A549 (cell line): ENCODE results near the gene MUC12. TPM values are rescaled to one million over a fixed set of nuclear protein-coding genes. Genes with fewer than 3 reads are reported as not detected.

Experiments
- ATAC-seq, 2 experiments: fragments of 200-7000 bp in 1 of 2; fragments of >200 bp in 1 of 2; cut with Nextera tagmentation in 1 of 2; cut with Tn5 transposase in 1 of 2; 3 replicates each; pipeline versions ENCODE4 v1.8.0 to v1.9.1; 2018 to 2020; ENCODE audit warnings: mild to moderate bottlenecking in 1 of 2, moderate library complexity in 1 of 2
- CTCF ChIA-PET: fragments of 300-600 bp; sonication (Branson Sonifier 250); formaldehyde crosslinking; extraction: SDS; loops from one replicate; lab custom pipeline; 2021; ENCODE audit warnings: antibody characterized with exemption, inconsistent platforms; lab: Yijun Ruan, JAX
- POLR2A ChIA-PET: fragments of 350-600 bp; formaldehyde crosslinking; extraction: SDS; loops from one replicate; lab custom pipeline; 2021; ENCODE audit warnings: antibody characterized with exemption, inconsistent platforms; lab: Yijun Ruan, JAX
- DNase-seq, 2 experiments: peaks; one replicate each; pipeline versions ENCODE4 v3.0.0 to v3.0.0-alpha.2; 2011 to 2016; ENCODE audit warnings: low read depth in 1 of 2, low spot score in 1 of 2
- FAIRE-seq: peaks from 2 replicates; lab custom pipeline; 2011; peaks lifted over from hg19 to GRCh38; lab: Jason Lieb, UNC
- H3K27ac ChIP-seq, 2 experiments: fragments of >200 bp; sonication (Bioruptor Twin); formaldehyde crosslinking; 3 replicates each; pipeline ENCODE4 v1.5.1; 2016 to 2017
- H3K4me1 ChIP-seq: fragments of >200 bp; sonication (Bioruptor Twin); formaldehyde crosslinking; 3 replicates; pipeline ENCODE4 v1.6.1; 2016
- H3K4me2 ChIP-seq: fragments of >200 bp; sonication (Bioruptor Twin); formaldehyde crosslinking; 3 replicates; pipeline ENCODE4 v1.6.1; 2016
- H3K4me3 ChIP-seq: fragments of >200 bp; sonication (Bioruptor Twin); formaldehyde crosslinking; 3 replicates; pipeline ENCODE4 v1.5.1; 2016
- H3K9me3 ChIP-seq: fragments of >200 bp; sonication (Bioruptor Twin); formaldehyde crosslinking; 3 replicates; pipeline ENCODE4 v1.6.1; 2016
- ATOH8 ChIP-seq: fragments of 250-450 bp; sonication (Bioruptor Pico); IDR thresholded peaks from 2 replicates; pipeline ENCODE4 v1.5.0; 2020; ENCODE audit warnings: low read depth, mild to moderate bottlenecking, moderate library complexity
- CHD4 ChIP-seq: fragments of 200-600 bp; sonication (generic); IDR thresholded peaks from 2 replicates; pipeline ENCODE4 v1.6.1; 2016; ENCODE audit warnings: antibody characterized with exemption, mild to moderate bottlenecking, borderline replicate concordance
- EHMT2 ChIP-seq: fragments of 200-600 bp; sonication (generic); IDR thresholded peaks from 2 replicates; pipeline ENCODE4 v1.6.1; 2016; ENCODE audit warnings: antibody characterized with exemption, low read depth, mild to moderate bottlenecking, moderate library complexity
- EP300 ChIP-seq, 2 experiments: fragments of >200 bp; sonication (Bioruptor Twin); formaldehyde crosslinking; IDR thresholded peaks; 2 replicates in 1 of 2; 3 replicates in 1 of 2; pipeline ENCODE4 v1.6.1; 2016 to 2017
- ESRRA ChIP-seq: fragments of 150-350 bp; IDR thresholded peaks from 2 replicates; pipeline ENCODE4 v1.6.1; 2014; ENCODE audit warnings: mild to moderate bottlenecking, low read length, borderline replicate concordance
- FOSB ChIP-seq: fragments of 250-450 bp; sonication (Bioruptor Pico); IDR thresholded peaks from 2 replicates; pipeline ENCODE4 v1.5.0; 2020; ENCODE audit warnings: mild to moderate bottlenecking, moderate library complexity
- FOXS1 ChIP-seq: fragments of 250-450 bp; sonication (Bioruptor Pico); IDR thresholded peaks from 2 replicates; pipeline ENCODE4 v1.5.0; 2020; ENCODE audit warnings: mild to moderate bottlenecking, moderate library complexity
- GATA3 ChIP-seq: IDR thresholded peaks from 2 replicates; pipeline ENCODE4 v1.6.1; 2012; ENCODE audit warnings: borderline replicate concordance
- HEYL ChIP-seq: fragments of 250-450 bp; sonication (Bioruptor Pico); IDR thresholded peaks from 2 replicates; pipeline ENCODE4 v1.8.0; 2021; ENCODE audit warnings: mild to moderate bottlenecking, moderate library complexity
- NPAS2 ChIP-seq: fragments of 250-450 bp; sonication (Bioruptor Pico); IDR thresholded peaks from 2 replicates; pipeline ENCODE4 v1.8.0; 2022; ENCODE audit warnings: mild to moderate bottlenecking, moderate library complexity, borderline replicate concordance
- NR3C1 ChIP-seq: fragments of >200 bp; sonication (Bioruptor Twin); formaldehyde crosslinking; IDR thresholded peaks from 3 replicates; pipeline ENCODE4 v1.6.1; 2017
- RAD21 ChIP-seq, 2 experiments: fragments of >200 bp in 1 of 2; sonication (Bioruptor Twin) in 1 of 2; formaldehyde crosslinking in 1 of 2; IDR thresholded peaks in 1 of 2; conservative IDR thresholded peaks in 1 of 2; 2 replicates in 1 of 2; 3 replicates in 1 of 2; pipeline ENCODE4 v1.6.1; 2012 to 2018; ENCODE audit warnings: inconsistent platforms in 1 of 2
- RNF2 ChIP-seq: fragments of 200-600 bp; sonication (generic); IDR thresholded peaks from 2 replicates; pipeline ENCODE4 v1.6.1; 2016; ENCODE audit warnings: low read depth, mild to moderate bottlenecking, antibody characterized with exemption, moderate library complexity, borderline replicate concordance
- ZC3H11A ChIP-seq: fragments of 450-650 bp; IDR thresholded peaks from 2 replicates; pipeline ENCODE4 v1.6.1; 2014; ENCODE audit warnings: antibody characterized with exemption, mild to moderate bottlenecking
- ZFP36 ChIP-seq: fragments of 450-650 bp; IDR thresholded peaks from 2 replicates; pipeline ENCODE4 v1.6.1; 2014; ENCODE audit warnings: borderline replicate concordance; ENCODE audit not compliant: partially characterized antibody
- WGBS: methylation state at CpG from one replicate; pipeline ENCODE4 v1.1.6; 2017; ENCODE audit errors: missing lambda C conversion rate; 5-methylcytosine and 5-hydroxymethylcytosine counted together
- polyA plus RNA-seq, 4 experiments: library from polyadenylated mRNA; depleted of rRNA in 3 of 4; stranded (reverse); fragments of >200 nt; fragmentation: RNase III in 1 of 4; extraction: RNeasy Plus Mini Kit Qiagen cat#74134 plus additional on column Dnase treatment in 1 of 4; gene quantifications; 2 replicates in 3 of 4; 3 replicates in 1 of 4; pipeline ENCODE4 v1.2.3, GENCODE V29; 2011 to 2017
- TF ChIP-seq, protein P1 (sequence below): fragments of 200-600 bp; sonication (generic); IDR thresholded peaks from 2 replicates; pipeline ENCODE4 v1.6.1; 2016; ENCODE audit warnings: antibody characterized with exemption, mild to moderate bottlenecking, moderate library complexity
- TF ChIP-seq, protein P2 (sequence below): IDR thresholded peaks from 2 replicates; pipeline ENCODE4 v1.6.1; 2012
- TF ChIP-seq, protein P3 (sequence below): fragments of >200 bp; sonication (Bioruptor Twin); formaldehyde crosslinking; IDR thresholded peaks from 3 replicates; pipeline ENCODE4 v1.5.1; 2016
- TF ChIP-seq, protein P4 (sequence below): fragments of 450-650 bp; IDR thresholded peaks from 2 replicates; pipeline ENCODE4 v1.6.1; 2014; ENCODE audit warnings: antibody characterized with exemption
- TF ChIP-seq, protein P5 (sequence below): fragments of 150-350 bp; IDR thresholded peaks from 2 replicates; pipeline ENCODE4 v1.6.1; 2014; ENCODE audit warnings: low read depth, mild to moderate bottlenecking, low read length

MUC12 gene
- polyA plus RNA-seq, 2 of the 4 experiments (the other 2 are of a cell fraction): 1.2 to 2.4 TPM

GRCh38 chr7:101058355-101058754 is 89.0 kb downstream of the MUC12 start:
- Histone ChIP-seq H3K4me2 (no peak overlapping the region), H3K4me3 (no peak overlapping the region)
- FAIRE-seq: no peak
- POLR2A ChIA-PET: interaction anchor here (1.1 kb wide), 1 partner anchor 169 kb away, joined by 4 read pairs; the partner anchor contains the start of gene UFSP1
- ATAC-seq: peak in 1 of 2 experiments; percentile 50; a peak in 2 of 6 replicates
- 24% methylated on average over 9 of the region's 9 CpGs for WGBS
- TF ChIP-seq FOSB (CRISPR knock-in tag) (no peak), EHMT2 (peak; percentile 64; the same call in 1 of the 2 replicates)
- TF ChIP-seq, protein P1, sequence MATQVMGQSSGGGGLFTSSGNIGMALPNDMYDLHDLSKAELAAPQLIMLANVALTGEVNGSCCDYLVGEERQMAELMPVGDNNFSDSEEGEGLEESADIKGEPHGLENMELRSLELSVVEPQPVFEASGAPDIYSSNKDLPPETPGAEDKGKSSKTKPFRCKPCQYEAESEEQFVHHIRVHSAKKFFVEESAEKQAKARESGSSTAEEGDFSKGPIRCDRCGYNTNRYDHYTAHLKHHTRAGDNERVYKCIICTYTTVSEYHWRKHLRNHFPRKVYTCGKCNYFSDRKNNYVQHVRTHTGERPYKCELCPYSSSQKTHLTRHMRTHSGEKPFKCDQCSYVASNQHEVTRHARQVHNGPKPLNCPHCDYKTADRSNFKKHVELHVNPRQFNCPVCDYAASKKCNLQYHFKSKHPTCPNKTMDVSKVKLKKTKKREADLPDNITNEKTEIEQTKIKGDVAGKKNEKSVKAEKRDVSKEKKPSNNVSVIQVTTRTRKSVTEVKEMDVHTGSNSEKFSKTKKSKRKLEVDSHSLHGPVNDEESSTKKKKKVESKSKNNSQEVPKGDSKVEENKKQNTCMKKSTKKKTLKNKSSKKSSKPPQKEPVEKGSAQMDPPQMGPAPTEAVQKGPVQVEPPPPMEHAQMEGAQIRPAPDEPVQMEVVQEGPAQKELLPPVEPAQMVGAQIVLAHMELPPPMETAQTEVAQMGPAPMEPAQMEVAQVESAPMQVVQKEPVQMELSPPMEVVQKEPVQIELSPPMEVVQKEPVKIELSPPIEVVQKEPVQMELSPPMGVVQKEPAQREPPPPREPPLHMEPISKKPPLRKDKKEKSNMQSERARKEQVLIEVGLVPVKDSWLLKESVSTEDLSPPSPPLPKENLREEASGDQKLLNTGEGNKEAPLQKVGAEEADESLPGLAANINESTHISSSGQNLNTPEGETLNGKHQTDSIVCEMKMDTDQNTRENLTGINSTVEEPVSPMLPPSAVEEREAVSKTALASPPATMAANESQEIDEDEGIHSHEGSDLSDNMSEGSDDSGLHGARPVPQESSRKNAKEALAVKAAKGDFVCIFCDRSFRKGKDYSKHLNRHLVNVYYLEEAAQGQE: peak; percentile 97
- TF ChIP-seq, all 56 proteins: peak for 2
- peak; percentile 43 to 51 for DNase-seq
- no peak overlapping the region for H3K27ac ChIP-seq
- H3K4me1 ChIP-seq: no peaks in the 10 kb centered on the region
- CTCF ChIA-PET: interaction anchor here (0.6 to 4.0 kb wide), 49 partner anchors 9 to 399 kb away, joined by 3 to 45 read pairs (median 6); partner anchors contain the start of genes ACHE, EPO, MUC12 and MUC17
- H3K9me3 ChIP-seq: no peaks in the 10 kb centered on the region

GRCh38 chr7:101059620-101059942 is 90.2 kb downstream of the MUC12 start:
- FAIRE-seq (no peak), ATAC-seq (peak in 1 of 2 experiments; percentile 43; a peak in 3 of 6 replicates), DNase-seq (no peak)
- ChIA-PET CTCF (interaction anchor here (0.6 to 4.0 kb wide), 37 partner anchors 9 to 354 kb away, joined by 3 to 45 read pairs (median 9); partner anchors contain the start of genes ACHE, EPO, MUC12 and MUC17), POLR2A (no interaction called here)
- TF ChIP-seq ESRRA: no peak
- TF ChIP-seq FOXS1 (CRISPR knock-in tag): no peak
- TF ChIP-seq RAD21 (conservative IDR thresholded peaks at IDR 0.05 in 1 of 2, IDR thresholded peaks at IDR 0.05 in 1 of 2): no peak
- no peak for TF ChIP-seq NR3C1
- TF ChIP-seq, protein P2, sequence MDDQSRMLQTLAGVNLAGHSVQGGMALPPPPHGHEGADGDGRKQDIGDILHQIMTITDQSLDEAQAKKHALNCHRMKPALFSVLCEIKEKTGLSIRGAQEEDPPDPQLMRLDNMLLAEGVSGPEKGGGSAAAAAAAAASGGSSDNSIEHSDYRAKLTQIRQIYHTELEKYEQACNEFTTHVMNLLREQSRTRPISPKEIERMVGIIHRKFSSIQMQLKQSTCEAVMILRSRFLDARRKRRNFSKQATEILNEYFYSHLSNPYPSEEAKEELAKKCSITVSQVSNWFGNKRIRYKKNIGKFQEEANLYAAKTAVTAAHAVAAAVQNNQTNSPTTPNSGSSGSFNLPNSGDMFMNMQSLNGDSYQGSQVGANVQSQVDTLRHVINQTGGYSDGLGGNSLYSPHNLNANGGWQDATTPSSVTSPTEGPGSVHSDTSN: no peak
- TF ChIP-seq, protein P3, sequence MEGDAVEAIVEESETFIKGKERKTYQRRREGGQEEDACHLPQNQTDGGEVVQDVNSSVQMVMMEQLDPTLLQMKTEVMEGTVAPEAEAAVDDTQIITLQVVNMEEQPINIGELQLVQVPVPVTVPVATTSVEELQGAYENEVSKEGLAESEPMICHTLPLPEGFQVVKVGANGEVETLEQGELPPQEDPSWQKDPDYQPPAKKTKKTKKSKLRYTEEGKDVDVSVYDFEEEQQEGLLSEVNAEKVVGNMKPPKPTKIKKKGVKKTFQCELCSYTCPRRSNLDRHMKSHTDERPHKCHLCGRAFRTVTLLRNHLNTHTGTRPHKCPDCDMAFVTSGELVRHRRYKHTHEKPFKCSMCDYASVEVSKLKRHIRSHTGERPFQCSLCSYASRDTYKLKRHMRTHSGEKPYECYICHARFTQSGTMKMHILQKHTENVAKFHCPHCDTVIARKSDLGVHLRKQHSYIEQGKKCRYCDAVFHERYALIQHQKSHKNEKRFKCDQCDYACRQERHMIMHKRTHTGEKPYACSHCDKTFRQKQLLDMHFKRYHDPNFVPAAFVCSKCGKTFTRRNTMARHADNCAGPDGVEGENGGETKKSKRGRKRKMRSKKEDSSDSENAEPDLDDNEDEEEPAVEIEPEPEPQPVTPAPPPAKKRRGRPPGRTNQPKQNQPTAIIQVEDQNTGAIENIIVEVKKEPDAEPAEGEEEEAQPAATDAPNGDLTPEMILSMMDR: no peak
- TF ChIP-seq EP300 (IDR thresholded peaks at IDR 0.05): no peak
- no peak for TF ChIP-seq CHD4
- no peak for TF ChIP-seq ZC3H11A
- TF ChIP-seq NPAS2: no peak
- TF ChIP-seq HEYL: no peak
- Histone ChIP-seq H3K4me3 (no peak overlapping the region), H3K4me1 (no peaks in the 10 kb centered on the region), H3K4me2 (no peak overlapping the region), H3K9me3 (no peaks in the 10 kb centered on the region), H3K27ac (no peak overlapping the region)
- 23% methylated on average over 9 of the region's 9 CpGs for WGBS

DNA sequence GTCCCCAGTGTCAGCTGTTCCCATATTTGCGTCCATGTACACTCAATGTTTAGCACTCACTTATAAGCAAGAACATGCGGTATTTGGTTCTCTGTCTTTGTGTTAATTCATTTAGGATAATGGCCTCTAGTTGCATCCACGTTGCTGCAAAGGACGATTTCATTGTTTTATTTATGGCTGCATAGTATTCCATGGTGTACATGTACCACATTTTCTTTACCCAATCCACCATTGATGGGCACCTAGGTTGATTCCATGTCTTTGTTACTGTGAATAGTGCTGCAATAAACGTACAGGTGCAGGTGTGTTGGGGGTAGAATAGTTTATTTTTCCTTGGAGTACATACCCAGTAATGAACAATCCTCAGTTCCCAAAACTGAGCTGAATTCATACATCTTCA is 91.6 kb downstream of the MUC12 start:
- Histone ChIP-seq H3K27ac (no peak overlapping the region), H3K4me3 (no peak overlapping the region), H3K4me1 (no peaks in the 10 kb centered on the region), H3K9me3 (no peaks in the 10 kb centered on the region), H3K4me2 (no peak overlapping the region)
- FAIRE-seq (no peak), DNase-seq (no peak), ATAC-seq (no peak)
- CTCF ChIA-PET: interaction anchor here (0.6 to 4.0 kb wide), 7 partner anchors 17 to 322 kb away, joined by 3 to 17 read pairs (median 5); partner anchors contain the start of genes MUC3A and TRIM56
- WGBS: 48% methylated on average over 5 of the region's 5 CpGs
- POLR2A ChIA-PET: no interaction called here
- TF ChIP-seq EHMT2 (no peak), RNF2 (no peak), ZC3H11A (no peak), ATOH8 (CRISPR knock-in tag) (no peak), GATA3 (no peak), ZFP36 (no peak), EP300 (IDR thresholded peaks at IDR 0.05) (no peak)
- TF ChIP-seq, protein P4, sequence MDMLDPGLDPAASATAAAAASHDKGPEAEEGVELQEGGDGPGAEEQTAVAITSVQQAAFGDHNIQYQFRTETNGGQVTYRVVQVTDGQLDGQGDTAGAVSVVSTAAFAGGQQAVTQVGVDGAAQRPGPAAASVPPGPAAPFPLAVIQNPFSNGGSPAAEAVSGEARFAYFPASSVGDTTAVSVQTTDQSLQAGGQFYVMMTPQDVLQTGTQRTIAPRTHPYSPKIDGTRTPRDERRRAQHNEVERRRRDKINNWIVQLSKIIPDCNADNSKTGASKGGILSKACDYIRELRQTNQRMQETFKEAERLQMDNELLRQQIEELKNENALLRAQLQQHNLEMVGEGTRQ: no peak
- TF ChIP-seq, protein P5, sequence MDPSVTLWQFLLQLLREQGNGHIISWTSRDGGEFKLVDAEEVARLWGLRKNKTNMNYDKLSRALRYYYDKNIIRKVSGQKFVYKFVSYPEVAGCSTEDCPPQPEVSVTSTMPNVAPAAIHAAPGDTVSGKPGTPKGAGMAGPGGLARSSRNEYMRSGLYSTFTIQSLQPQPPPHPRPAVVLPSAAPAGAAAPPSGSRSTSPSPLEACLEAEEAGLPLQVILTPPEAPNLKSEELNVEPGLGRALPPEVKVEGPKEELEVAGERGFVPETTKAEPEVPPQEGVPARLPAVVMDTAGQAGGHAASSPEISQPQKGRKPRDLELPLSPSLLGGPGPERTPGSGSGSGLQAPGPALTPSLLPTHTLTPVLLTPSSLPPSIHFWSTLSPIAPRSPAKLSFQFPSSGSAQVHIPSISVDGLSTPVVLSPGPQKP: no peak
